HG03196 (cell line): ENCODE data around the gene MORC3.
"Not testable (repeated sequence)": the region's sequence is repeated elsewhere in the genome, so short reads cannot be mapped to it uniquely, and the experiment has no call there.

Experiments
- ATAC-seq: cut with Tn5 transposase; IDR thresholded peaks from one replicate; pipeline ENCODE4 v1.9.1; 2021; ENCODE audit not compliant: unreplicated experiment

Gene MORC3

DNA sequence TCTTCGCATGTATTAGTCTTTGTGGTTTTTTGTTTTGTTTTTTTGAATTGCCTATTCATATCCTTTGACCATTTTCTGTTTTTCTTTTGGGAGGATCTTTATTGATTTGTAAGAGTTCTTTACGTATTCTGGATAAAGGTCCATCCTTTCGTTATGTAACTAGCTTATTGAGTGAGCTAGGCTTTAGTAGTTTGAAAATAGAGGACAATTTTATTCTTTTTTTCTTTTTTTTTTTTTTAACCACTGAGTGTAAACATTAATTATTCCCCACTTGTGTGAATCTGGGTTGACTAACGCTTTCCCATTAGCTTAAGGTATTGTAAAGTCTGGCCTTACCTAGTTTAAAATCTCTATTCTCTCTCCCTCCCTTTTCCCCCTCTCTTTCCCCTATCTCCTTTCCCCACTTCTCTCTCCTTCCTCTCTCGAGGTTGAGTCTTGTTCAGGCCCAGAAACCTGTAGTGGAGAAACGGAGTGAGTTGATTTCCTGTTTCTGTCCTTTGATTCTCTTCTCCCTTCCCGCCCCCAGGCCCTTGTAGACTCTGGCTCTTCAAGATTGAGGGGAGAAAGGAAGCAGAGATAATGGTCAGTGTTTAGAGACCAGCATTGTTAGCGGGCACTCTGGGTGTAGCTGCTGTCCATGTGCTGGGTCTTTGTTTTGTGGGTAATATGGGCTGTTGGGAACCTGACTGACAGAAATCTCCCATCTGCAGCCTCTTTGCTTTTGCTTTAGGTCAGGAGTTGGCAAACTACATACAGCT lies 1.5 kb downstream of the MORC3 start:
- ATAC-seq, result no peak

DNA sequence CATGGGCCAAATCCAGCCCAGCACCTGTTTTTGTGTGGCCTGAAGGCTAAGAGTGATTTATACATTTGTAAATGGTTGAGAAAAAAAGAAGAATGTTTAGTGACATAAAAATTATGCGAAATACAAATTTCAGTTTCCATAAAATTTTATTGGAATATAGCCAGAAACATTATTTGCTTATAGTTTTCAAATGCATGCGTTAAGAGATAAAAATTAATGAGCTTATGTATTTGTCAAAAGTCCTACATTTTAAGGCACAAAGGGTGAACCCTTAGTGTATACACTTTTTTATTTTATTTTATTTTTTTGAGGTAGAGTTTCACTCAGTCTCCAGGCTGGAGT lies 2.1 kb downstream of the MORC3 start:
- no peak for ATAC-seq

- ATAC-seq, result no peak
Observed at GRCh38 chr21:36323032-36323431, 3.0 kb downstream of the MORC3 start.

DNA sequence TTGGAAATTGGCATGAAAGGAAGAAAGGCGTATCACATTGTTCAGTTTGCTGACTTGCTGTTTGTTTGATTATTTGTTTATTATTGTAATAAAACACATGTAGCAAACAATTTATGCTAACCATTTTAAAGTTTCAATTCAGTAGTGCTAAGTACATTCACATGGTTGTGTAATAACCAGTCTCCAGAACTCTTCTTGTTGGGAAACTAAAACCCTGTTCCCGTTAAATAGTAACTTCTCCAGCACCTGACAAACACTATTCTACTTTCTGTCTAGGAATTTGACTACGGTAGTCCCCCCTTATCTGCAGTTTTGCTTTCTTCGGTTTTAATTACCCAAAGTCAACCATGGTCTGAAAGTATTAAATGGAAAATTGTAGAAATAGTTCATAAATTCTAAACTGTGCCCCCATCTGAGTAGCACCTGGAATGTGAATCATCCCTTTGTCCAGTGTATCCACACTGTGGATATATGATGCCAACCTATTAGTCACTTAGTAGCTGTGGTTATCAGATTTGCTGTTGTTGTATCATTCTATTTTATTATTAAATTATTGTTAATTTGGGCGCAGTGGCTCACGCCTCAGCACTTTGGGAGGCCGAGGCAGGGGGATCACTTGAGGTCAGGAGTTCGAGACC lies 5.5 kb downstream of the MORC3 start:
- no peak for ATAC-seq

DNA sequence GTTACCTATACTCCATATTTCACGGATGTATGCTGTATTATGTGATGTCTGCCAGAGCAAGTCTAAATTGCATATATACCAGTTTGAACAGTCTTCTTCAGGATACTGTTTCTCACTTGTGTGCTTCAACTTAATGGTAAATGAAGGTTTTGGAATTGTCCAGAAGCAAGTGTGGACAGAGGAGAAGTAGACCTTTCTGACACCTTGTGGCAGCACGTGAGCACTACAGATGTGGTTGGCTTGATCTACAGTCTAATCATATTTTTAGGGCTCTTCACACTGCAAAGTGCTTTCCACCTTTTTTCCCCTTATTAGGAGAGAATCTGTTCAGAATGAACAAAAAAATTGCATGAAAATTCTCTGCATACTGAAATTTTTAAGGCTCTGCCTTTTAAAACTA lies 10.9 kb downstream of the MORC3 start:
- ATAC-seq, result peak; percentile 65

- no peak for ATAC-seq
Observed at GRCh38 chr21:36337099-36337509, 17.1 kb downstream of the MORC3 start.

DNA sequence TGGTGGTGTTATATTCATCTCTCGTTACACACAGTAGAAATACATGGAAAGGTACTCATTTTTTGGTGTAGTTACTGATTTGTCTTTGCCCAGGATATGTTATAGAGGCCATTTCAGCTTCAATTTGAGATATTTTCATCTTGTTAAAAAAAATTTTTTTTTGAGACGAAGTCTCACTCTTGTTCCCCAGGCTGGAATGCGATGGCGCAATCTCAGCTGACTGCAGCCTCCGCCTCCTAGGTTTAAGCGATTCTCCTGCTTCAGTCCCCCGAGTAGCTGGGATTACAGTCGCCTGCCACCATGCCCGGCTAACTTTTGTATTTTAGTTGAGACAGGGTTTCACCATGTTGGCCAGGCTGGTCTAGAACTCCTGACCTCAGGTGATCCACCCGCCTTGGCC lies 19.0 kb downstream of the MORC3 start:
- no peak for ATAC-seq

DNA sequence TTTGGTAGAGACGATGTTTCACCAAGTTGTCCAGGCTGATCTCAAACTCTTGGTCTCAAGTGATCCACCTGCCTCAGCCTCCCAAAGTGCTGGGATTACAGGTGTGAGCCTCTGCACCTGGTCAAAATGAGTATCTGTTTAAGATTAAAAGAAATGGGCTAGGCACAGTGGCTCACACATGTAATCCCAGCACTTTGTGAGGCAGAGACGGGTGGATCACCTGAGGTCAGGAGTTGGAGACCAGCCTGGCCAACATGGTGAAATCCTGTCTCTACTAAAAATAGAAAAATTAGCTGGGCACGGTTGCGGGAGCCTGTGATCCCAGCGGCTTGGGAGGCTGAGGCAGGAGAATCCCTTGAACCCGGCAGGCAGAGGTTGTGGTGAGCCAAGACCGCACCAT lies 22.6 kb downstream of the MORC3 start:
- ATAC-seq, result not testable (repeated sequence)

- no peak for ATAC-seq
Observed at GRCh38 chr21:36344931-36345330, 24.9 kb downstream of the MORC3 start.

GRCh38 chr21:36347278-36347961 lies 27.4 kb downstream of the MORC3 start:
- ATAC-seq, result no peak

DNA sequence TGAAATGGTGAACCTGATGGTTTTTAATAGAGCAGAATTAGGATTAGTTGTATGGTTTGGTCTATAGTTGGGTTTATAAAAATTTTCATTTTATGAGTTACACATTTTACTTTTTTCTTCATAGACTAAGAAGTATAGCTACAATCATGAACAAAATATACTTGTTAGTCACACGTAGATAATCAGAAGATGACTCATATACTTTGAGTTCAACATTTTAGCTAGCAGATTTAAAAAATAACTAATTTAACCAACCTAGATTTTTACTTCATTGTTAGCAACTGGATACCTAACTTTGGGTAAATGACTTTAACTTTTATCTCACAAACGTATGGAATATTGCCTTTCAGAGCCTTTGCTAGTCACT lies 27.9 kb downstream of the MORC3 start:
- ATAC-seq, result no peak

- no peak for ATAC-seq
Observed at GRCh38 chr21:36349315-36349714, 29.3 kb downstream of the MORC3 start.

DNA sequence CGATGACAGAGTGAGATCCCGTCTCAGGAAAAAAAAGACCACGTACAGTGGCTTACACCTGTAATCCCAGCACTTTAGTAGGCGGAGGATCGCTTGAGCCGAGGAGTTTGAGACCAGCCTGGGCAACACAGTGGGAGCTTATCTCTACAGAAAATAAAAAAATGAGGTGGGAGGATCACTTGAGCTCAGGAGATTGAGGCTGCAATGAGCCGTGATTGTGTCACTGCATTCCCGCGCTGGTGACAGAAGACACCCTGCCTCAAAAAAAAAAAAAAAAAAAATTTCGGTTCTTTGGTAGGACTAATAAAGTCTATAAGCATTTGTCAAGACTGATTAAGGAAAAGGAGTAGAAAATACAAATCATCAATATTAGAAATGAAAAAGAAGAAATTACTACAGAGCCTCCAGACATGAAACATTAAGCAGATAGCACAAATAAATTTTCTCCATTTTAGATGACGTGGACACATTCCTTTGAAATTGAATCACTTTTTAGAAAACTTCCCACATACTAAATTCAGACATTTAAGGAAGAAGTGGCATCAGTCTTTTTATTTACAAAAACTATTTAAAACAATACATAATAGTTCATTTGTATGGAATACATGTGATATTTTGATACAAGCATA lies 30.4 kb downstream of the MORC3 start:
- no peak for ATAC-seq

GRCh38 chr21:36354918-36355680 lies 35.1 kb downstream of the MORC3 start:
- ATAC-seq, result no peak

DNA sequence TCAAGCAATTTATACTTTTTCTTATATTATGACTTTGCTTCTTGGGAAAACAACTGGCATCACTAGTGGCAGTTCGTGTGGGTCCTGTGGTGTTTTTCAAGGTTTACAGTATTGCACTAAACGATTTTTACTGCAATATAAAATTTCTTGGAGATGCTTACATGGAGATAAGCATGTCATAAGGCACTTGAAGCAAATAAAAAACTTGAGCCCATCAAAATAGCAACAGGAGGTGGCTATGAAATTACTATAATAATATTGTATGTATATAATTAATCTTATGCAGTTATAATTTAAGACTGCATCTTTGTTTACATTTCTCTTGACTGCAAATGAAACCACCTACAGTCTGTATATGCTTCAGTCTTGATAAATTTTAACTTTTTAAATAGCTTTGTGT lies 35.9 kb downstream of the MORC3 start:
- ATAC-seq, result no peak

DNA sequence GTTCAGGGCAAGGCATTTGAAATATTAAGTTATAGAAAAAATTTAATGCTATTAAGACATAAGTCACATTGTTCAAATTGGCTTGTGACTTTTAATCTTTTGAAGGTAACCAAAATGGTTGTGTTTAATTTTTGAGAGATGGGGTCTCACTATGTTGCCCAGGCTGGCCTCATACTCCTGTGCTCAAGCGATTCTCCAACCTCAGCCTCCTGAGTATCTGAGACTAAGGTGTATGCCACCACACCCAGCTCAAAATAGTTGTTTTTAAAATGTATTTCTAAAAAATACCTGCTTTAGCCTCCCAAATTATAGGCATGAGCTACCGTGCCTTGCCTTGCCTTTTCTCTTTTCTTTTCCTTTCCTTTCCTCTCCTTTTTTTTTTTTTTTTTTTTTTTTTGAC lies 39.2 kb downstream of the MORC3 start:
- no peak for ATAC-seq

DNA sequence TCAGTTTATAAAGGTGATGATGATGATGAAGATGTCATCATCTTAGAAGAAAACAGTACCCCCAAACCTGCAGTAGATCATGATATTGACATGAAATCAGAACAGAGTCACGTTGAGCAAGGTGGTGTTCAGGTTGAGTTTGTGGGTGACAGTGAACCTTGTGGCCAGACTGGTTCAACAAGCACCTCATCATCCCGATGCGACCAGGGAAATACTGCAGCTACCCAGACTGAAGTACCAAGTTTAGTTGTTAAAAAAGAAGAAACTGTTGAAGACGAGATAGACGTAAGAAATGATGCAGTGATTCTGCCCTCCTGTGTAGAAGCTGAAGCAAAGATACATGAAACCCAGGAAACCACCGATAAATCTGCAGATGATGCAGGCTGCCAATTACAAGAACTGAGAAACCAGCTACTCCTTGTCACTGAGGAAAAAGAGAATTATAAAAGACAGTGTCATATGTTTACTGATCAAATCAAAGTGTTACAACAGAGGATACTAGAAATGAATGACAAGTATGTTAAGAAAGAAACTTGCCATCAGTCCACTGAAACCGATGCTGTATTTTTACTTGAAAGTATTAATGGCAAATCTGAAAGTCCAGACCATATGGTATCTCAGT lies 49.2 kb downstream of the MORC3 start:
- ATAC-seq, result no peak

GRCh38 chr21:36375994-36376393 lies 56.0 kb downstream of the MORC3 start:
- ATAC-seq, result no peak

DNA sequence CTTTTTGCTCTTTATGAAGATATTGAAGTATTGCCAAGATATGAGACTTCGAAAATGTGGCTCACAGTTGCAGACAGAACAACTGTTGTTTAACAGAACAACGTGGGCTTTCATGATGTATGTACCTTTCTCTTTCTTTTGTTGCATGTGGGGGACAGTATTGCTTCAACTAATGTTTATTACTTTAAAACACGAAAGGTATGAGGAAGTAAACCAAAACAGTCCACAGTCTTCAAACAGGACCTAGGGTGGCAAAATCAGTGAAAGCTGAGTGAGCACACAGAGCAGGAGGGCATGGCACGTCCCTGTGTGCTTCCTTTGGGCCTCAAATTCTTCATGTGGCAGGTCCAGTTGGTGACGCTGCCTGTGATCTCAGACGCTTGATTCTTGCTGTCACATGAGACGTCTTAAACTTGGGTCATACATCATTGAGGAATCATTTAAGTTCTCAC lies 57.4 kb downstream of the MORC3 start:
- no peak for ATAC-seq

DNA sequence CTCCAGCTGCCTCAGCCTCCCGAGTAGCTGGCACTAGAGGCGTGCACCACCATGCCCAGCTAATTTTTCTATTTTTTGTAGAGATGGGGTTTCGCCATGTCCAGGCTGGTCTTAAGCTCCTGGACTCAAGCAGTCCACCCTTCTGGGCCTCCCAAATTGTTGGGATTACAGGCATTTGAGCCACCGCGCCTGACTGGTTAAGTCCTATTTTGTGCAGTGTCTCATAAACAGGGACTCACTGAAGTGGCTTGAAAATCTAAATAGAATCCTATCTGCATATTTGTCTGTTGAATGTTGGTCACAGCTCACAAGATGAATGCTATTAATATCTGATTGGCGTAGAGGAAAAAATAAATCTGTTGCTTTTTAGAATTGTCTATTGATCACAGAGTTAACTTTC lies 59.3 kb downstream of the MORC3 start:
- ATAC-seq, result no peak
